Neural progenitor cell (in vitro differentiated cells): ENCODE data around the gene TRIM36.

Experiments used
- EZH2 ChIP-seq: fragments of 200-600 bp; sonication (generic); IDR thresholded peaks from 2 replicates; pipeline ENCODE4 v1.6.1; 2017; ENCODE audit warnings: antibody characterized with exemption, mild to moderate bottlenecking, moderate library complexity
- EZH2phosphoT487 ChIP-seq: fragments of 200-600 bp; sonication (generic); IDR thresholded peaks from 2 replicates; pipeline ENCODE4 v1.6.1; 2017; ENCODE audit warnings: antibody characterized with exemption
- TF ChIP-seq, protein P1 (sequence below): fragments of 200-600 bp; sonication (generic); IDR thresholded peaks from 2 replicates; pipeline ENCODE4 v1.5.1; 2017; ENCODE audit warnings: antibody characterized with exemption, mild to moderate bottlenecking

DNA sequence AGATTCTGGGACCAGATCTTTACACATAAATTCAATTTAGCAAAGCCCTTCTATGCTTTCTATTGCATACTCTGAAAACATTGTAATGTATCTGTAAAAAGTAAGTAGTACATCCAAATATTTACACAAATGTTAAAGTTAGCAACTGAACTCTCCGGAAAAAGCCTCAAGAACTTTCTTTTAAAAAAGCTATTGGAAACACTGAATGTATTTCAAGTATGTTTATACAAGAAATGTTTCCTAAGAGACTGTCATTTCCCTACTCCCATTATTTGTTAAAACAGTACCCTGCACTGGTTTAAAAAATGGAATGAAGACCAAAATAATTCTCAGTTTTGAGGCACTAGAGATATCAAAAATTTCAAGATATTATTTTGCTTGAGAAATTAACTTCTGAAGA, 44.8 kb upstream of the TRIM36 start:
- TF ChIP-seq, protein P1, sequence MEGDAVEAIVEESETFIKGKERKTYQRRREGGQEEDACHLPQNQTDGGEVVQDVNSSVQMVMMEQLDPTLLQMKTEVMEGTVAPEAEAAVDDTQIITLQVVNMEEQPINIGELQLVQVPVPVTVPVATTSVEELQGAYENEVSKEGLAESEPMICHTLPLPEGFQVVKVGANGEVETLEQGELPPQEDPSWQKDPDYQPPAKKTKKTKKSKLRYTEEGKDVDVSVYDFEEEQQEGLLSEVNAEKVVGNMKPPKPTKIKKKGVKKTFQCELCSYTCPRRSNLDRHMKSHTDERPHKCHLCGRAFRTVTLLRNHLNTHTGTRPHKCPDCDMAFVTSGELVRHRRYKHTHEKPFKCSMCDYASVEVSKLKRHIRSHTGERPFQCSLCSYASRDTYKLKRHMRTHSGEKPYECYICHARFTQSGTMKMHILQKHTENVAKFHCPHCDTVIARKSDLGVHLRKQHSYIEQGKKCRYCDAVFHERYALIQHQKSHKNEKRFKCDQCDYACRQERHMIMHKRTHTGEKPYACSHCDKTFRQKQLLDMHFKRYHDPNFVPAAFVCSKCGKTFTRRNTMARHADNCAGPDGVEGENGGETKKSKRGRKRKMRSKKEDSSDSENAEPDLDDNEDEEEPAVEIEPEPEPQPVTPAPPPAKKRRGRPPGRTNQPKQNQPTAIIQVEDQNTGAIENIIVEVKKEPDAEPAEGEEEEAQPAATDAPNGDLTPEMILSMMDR = no peak
- no peak for TF ChIP-seq EZH2phosphoT487
- no peak for TF ChIP-seq EZH2
